PFSK-1 (cell line): ENCODE measurements around the gene ADSS2.

Experiments used
- FOXP2 ChIP-seq: optimal IDR thresholded peaks from 2 replicates; pipeline ENCODE3; 2011; ENCODE audit warnings: borderline replicate concordance, control low read depth, inconsistent platforms; ENCODE audit not compliant: insufficient read depth; ENCODE audit errors: extremely low read length, extremely low read depth
- POLR2AphosphoS5 ChIP-seq: IDR thresholded peaks from 2 replicates; pipeline ENCODE4 v1.6.1; 2012; ENCODE audit warnings: low read depth, mild to moderate bottlenecking, control low read depth, low read length, moderate library complexity
- REST ChIP-seq, 2 experiments: IDR thresholded peaks; 2 replicates each; pipeline versions ENCODE4 v1.6.1 to v1.8.0; 2011 to 2012; ENCODE audit warnings: low read depth in 2 of 2, low read length in 2 of 2, control low read depth in 1 of 2, inconsistent platforms in 1 of 2, mild to moderate bottlenecking in 1 of 2, moderate library complexity in 1 of 2; ENCODE audit not compliant: insufficient read depth in 1 of 2
- SIN3A ChIP-seq: IDR thresholded peaks from 2 replicates; pipeline ENCODE4 v1.6.1; 2012; ENCODE audit warnings: mild to moderate bottlenecking, low read length, moderate library complexity, borderline replicate concordance; ENCODE audit not compliant: insufficient read depth
- TAF1 ChIP-seq: IDR thresholded peaks from 2 replicates; pipeline ENCODE4 v1.6.1; 2012; ENCODE audit warnings: low read length, control low read depth, borderline replicate concordance; ENCODE audit not compliant: insufficient read depth

ADSS2 gene

GRCh38 chr1:244375051-244375450 is 76.7 kb downstream of the ADSS2 start:
- TF ChIP-seq FOXP2 (no peak), SIN3A (no peak)

- TF ChIP-seq FOXP2 (no peak), TAF1 (no peak), POLR2AphosphoS5 (no peak), SIN3A (no peak), REST (IDR thresholded peaks at IDR 0.05; ENCODE audit: insufficient read depth in 1 of 2, low read depth in 2 of 2, low read length in 2 of 2) (no peak)
Observed at GRCh38 chr1:244371242-244372141, 80.2 kb downstream of the ADSS2 start.

- TF ChIP-seq FOXP2, result no peak
Observed at GRCh38 chr1:244370060-244370637, 81.6 kb downstream of the ADSS2 start.

DNA sequence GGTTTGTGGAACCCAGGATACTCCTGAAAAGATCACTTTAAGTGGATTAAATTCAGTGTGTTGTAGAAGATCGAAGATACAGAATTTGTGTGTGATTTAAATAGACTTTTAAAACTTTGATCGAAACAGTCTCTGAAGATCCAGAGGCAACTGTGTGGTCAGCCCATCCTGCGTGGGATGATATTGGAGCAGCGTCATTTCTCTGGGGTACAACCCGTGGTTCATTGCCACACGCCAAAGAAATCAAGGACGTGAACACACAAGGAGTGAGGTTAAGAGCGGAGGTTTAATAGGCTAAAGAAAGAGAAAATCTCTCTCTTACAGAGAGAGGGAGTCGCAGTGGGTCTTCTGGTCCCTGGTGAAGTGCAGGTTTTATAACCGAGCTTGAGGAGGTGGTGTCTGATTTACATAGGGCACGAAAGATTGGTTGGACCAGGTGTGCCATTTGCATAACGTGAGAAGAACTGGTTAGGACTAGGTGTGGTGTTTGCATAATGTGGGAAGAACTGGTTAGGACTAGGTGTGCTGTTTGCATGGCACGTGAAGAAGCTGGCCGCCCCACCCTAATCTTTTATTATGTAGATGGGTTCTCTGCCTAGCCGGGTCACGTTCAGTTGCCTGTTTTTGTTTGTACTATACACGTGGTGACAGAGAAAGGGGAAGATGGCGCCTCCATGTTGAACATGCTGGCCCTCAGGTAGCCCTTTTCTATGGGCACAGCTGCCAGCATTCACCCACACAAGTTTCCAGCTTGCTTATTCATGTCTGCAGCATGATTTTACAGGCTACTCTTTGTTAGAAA is 82.3 kb downstream of the ADSS2 start:
- no peak for TF ChIP-seq TAF1
- TF ChIP-seq POLR2AphosphoS5, result no peak
- no peak for TF ChIP-seq REST (IDR thresholded peaks at IDR 0.05; ENCODE audit: insufficient read depth in 1 of 2, low read depth in 2 of 2, low read length in 2 of 2)
- TF ChIP-seq SIN3A, result no peak
- no peak for TF ChIP-seq FOXP2

DNA sequence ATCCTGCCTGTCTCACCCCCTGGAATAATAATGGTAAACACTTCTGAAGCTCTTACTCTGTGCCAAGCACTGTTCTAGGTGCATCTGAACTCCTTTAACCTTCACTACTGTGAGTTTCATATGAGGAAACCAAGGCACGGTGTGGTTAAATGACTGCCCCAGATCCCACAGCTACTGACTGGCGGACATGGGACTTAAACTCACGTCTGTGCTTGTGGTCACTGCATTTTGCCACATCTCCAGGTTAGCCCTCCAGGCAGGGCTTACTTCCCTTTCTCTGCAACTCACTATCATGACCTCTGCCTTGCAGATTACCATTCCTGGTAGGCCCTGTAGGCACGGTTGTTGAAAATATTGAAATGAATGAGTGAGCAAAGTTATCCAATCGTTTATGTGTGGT is 83.4 kb downstream of the ADSS2 start:
- TF ChIP-seq POLR2AphosphoS5 (no peak), REST (IDR thresholded peaks at IDR 0.05; ENCODE audit: insufficient read depth in 1 of 2, low read depth in 2 of 2, low read length in 2 of 2) (no peak), FOXP2 (no peak), TAF1 (no peak), SIN3A (no peak)

- TF ChIP-seq SIN3A (no peak), FOXP2 (no peak), TAF1 (no peak), REST (IDR thresholded peaks at IDR 0.05; ENCODE audit: insufficient read depth in 1 of 2, low read depth in 2 of 2, low read length in 2 of 2) (no peak), POLR2AphosphoS5 (no peak)
Observed at GRCh38 chr1:244367399-244368114, 84.2 kb downstream of the ADSS2 start.
